ENCODE results near the gene H6PD.

H6PD gene

GRCh38 chr1:9275161-9275560 is 40.6 kb downstream of the H6PD start:
- no peak for DNase-seq (ENCODE audit: low spot score)
- TF ChIP-seq CTCF (IDR thresholded peaks at IDR 0.05; ENCODE audit: extremely low read depth, missing control alignments) = no peak

DNA sequence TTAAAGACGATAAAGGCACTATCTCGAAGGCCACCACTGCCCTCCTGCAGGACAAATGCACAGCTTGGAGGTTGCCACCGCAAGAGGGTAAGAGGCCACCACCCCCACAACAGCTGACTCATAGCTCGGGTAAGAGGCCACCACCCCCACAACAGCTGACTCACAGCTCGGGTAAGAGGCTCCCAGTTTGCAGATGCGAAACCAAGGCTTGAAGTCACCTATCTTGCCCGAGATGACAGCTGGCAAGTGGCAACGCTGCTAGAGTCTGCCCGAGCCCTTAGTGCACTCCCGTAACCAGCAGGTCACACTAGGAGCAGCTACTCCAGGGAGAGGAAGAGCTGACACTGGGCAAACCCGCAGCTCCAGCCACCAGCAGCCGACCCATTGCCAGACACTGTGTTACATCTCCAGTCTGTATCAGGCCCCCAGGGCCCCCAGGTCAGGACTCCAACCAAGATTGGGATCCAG is 41.0 kb downstream of the H6PD start:
- no peak for TF ChIP-seq CTCF (IDR thresholded peaks at IDR 0.05; ENCODE audit: extremely low read depth, missing control alignments)
- DNase-seq (ENCODE audit: low spot score) = peak; percentile 85

DNA sequence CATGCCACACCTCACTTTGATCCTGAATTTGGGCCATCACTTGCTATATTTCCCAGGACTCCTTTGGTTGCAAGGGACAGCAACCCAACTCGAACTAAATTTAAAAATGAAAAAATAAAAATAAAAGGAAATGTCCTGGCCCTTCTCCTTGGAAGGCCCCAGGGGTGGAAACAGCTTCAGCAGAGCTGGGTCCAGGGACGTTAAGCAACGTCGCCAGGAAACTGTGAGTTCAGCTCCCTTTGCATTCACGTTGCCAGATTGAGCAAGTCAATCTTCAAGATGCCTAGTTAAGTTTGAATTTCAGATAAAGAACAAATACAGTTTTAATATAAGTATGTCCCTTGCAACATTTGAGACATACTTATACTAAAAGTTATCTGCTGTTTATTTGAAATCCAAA is 43.5 kb downstream of the H6PD start:
- no peak for DNase-seq (ENCODE audit: low spot score)
- TF ChIP-seq CTCF (IDR thresholded peaks at IDR 0.05; ENCODE audit: extremely low read depth, missing control alignments) = no peak

DNA sequence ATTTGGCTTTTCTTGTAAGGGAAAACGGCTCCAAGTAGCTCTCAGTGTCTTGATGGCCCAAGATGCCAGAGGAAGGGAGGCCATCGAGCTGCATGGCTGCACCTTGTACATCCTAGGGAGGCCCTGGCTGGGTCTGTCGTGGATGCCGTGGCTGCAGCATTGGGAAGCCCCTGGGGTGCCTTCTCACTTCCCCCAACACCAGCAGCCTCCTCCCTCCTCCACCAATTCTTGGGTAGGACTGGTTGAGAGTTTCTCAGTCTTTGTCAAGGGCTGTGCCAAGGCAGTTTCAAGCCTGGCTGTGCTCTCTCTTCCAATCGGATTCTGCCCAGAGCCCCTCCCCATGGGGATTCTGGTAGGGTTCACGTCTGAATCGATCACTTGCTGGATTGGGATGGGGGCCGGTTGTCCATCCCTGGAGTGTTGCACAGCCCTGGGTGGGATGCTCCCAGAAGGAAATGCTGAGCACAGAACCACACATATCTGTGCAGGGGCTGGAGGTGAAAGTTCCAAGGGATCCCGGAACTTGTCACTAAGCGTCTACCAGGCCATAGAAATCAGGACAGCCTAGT is 44.1 kb downstream of the H6PD start:
- TF ChIP-seq CTCF (IDR thresholded peaks at IDR 0.05; ENCODE audit: extremely low read depth, missing control alignments) = no peak
- no peak for DNase-seq (ENCODE audit: low spot score)

- TF ChIP-seq CTCF (IDR thresholded peaks at IDR 0.05; ENCODE audit: extremely low read depth, missing control alignments) = no peak
- no peak for DNase-seq (ENCODE audit: low spot score)
These were observed 44.7 kb downstream of the H6PD start for GRCh38 chr1:9279172-9279840.

DNA sequence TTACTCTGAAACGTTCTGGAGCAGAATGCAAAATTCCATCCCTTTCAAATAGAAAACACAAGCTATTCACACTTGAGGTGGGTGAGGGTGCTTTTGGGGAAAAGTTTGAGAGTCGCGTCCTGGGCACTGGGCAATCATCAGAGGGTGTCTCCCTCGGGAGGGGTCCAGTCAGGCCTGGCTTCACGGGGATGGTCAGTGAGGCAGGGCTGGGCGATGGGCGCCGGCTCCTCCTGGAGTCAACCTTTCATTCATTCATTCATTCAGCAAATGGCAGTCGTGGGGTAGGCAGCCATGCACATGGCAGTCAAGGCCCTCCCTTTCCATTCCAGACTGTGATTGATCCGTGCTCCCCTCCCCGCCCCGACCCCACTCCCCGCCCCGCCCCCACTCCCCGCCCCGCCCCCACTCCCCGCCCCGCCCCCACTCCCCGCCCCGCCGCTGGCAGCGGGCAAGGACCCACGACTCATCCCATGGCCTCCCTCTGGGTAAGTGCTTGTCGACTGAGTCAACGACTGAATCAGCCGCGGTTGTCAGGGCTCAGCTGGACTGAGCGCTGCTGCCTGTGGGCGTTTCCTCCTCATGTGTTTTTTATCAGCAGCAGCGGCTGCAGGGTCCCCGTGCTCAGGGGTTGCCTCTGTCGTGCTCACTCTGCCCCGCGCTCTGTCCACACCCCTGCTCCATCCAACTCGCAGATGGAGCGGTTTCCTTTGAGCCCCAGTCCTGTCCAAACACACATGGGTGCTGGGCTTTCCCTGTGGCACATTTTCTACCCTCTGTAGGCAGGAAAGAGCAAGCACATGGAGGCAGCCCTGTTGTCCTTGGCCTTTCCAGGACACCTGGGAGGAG is 45.7 kb downstream of the H6PD start:
- DNase-seq (ENCODE audit: low spot score) = peak; percentile 68
- no peak for TF ChIP-seq CTCF (IDR thresholded peaks at IDR 0.05; ENCODE audit: extremely low read depth, missing control alignments)

Measured in GM20000 (cell line).